Femur (tissue), 1 donor: ENCODE results near the gene CLN6.
"Not testable (repeated sequence)": the region's sequence is repeated elsewhere in the genome, so short reads cannot be mapped to it uniquely, and the experiment has no call there.

Source experiments
- DNase-seq: peaks from one replicate; pipeline ENCODE4 v3.0.0-alpha.2; 2017

CLN6 gene

GRCh38 chr15:68252925-68253534 is 23.5 kb upstream of the CLN6 start:
- DNase-seq: no peak

GRCh38 chr15:68249058-68249713 is 19.7 kb upstream of the CLN6 start:
- no peak for DNase-seq

- DNase-seq: no peak
These were observed 14.7 kb upstream of the CLN6 start for GRCh38 chr15:68244235-68244634.

- no peak for DNase-seq
These were observed 11.8 kb upstream of the CLN6 start for GRCh38 chr15:68241088-68241935.

DNA sequence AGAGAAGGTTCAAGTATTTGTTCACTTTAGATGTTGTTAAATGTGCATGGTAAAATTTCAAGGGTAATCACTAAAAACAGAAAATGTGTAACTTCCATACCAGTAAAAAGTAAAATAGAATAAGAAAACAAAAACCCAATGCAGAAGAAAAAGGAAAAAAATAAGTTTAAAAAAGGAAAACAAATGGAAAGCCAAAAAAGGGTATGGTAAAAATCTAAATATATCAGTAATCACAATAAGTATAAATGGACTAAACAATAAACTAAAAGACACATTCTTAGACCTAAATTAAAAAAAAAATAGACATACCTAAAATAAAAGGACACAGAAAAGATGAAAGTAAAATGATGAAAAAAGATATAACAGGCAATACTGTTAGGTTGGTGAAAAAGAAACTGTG is 9.5 kb upstream of the CLN6 start:
- DNase-seq: no peak

DNA sequence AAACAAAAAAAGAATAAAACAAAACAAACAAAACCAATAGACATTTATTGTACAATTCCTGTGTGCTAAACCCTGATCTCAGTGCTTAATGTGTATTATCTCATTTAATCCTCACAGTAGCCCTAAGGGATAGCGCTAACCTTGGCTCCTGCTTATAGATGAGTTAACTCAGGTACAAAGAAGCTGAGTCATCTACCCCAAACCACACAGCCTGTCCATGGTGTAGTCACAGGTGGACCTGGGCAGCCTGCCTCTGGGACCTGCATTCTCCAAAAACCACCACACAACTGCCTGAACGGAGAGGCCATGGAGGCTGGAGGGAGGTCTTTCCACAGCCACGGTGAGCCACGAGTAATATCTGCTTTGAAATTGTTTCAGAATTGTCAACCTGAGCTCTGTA is 5.5 kb upstream of the CLN6 start:
- DNase-seq: no peak

DNA sequence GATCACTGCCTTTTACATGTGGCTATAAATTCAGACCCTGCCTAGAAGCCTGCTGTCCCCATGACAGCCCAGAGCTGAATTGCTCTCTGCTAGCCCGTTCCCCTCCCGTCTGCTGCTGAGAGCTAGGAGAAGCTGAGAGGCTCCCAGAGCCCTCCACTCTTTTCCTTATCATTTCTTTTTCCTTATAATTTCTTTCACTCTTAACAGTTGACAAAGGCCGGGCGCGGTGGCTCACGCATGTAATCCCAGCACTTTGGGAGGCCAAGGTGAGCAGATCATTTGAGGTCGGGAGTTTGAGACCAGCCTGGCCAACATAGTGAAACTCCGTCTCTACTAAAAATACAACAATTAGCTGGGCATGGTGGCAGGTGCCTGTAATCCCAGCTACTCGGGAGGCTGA is 5.0 kb upstream of the CLN6 start:
- not testable (repeated sequence) for DNase-seq

- no peak for DNase-seq
These were observed 4.5 kb upstream of the CLN6 start for GRCh38 chr15:68234060-68234459.

GRCh38 chr15:68232937-68233336 is 3.4 kb upstream of the CLN6 start:
- no peak for DNase-seq

GRCh38 chr15:68232449-68232848 is 2.9 kb upstream of the CLN6 start:
- no peak for DNase-seq

DNA sequence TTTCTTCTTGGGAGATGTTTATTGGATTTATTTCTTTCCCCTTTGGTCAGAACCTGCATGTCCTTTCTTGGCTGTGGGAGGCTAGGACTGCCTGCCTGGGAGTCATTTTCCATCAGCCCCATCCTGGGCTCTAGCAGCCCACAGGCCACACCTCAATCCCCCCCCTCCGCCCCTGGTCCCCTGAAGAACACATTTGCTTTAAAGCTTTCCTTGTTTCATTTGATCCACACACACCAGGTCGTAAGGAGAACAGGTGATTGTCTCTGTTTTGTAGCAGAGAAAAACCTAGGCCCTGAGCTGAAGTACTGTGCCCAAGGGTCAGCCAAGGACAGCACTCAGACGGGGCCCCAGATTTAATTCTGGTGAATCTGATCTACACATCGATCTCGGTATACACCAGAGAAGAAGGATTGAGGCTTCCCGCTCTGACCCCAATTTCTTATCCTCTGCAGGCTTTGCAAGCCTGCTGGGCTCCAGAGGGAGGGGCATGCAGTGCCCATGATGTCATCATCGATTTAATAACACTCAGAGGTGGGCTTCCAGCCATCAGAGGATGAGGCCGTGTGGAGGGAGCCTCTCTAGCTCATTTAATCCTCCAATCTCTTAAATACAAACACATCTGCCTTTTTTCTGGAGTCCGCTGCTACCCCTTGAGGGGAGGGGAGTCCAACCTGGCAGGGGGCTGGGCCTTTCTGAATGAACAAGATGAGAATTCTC is 1.7 kb upstream of the CLN6 start:
- no peak for DNase-seq

DNA sequence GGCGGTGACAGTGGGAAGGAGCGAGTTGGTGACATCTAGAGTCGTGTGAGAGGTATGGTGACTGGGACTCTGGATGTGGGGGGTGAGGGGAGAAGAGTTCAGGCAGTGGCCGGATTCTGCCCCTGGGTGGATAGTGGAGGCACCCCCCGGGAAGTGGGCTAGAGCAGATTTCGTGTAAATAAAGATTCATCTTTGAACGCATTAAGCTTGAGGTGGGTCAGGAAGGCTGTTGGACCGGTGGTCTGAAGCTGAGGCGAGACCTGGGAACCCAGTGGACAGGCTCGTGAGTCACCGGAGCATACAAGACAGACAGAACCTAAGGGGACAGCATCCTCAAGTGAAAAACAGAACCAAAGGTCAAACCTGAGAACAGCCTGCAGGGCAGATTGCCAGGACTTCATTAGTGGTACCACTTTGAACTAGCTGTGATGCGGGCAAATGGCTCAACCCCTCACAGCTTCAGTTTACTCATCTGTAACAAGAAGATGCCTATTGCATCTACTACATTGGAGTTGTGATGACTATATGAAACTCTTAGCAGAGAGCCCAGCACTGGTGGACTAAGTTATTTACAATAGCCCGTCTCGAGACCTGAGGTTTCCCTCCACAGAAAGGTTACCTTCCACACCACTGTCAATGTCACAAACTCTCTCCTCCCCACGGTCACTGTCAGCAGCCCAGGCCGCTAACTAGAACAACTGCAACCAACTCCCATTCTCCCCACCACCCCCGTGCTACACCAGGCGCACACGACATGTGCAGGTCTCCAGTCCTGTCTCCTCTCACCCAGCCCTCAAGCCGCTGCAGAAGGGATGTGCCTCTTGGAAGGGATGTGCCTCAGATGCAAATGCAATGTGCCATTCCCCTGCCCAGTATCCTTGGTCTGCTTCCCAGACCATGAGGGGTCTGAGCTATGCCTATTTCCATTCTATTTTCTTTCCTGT is 901 bp upstream of the CLN6 start:
- no peak for DNase-seq

DNA sequence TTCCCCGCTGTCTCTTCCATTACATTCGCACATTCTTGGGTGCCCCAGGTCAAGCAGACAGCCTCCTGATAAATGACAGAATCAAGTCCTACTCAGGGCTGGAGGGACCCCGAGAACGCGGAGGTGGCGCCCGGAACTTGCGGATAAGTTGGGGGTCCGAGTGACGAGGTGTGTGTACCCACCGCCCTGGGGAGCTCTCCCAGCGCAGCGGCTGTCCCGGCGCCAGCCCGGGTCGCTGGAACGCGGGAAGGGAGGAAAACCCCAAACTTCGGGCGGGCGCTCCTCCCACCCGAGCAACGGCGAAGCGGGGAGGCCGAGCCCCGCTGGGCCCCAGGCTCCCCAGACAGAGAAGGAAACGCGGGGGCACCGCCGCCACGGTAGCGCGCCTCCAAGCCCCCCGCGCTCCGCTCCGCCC is 550 bp downstream of the CLN6 start:
- DNase-seq: no peak

- no peak for DNase-seq
These were observed 1.2 kb downstream of the CLN6 start for GRCh38 chr15:68228143-68228970.

GRCh38 chr15:68227643-68228142 is 1.8 kb downstream of the CLN6 start:
- DNase-seq: no peak

- DNase-seq: not testable (repeated sequence)
These were observed 4.1 kb downstream of the CLN6 start for GRCh38 chr15:68225442-68225841.

- no peak for DNase-seq
These were observed 4.8 kb downstream of the CLN6 start for GRCh38 chr15:68224546-68225250.

- DNase-seq: no peak
These were observed 5.4 kb downstream of the CLN6 start for GRCh38 chr15:68224108-68224507.

GRCh38 chr15:68223171-68223570 is 6.4 kb downstream of the CLN6 start:
- DNase-seq: no peak

DNA sequence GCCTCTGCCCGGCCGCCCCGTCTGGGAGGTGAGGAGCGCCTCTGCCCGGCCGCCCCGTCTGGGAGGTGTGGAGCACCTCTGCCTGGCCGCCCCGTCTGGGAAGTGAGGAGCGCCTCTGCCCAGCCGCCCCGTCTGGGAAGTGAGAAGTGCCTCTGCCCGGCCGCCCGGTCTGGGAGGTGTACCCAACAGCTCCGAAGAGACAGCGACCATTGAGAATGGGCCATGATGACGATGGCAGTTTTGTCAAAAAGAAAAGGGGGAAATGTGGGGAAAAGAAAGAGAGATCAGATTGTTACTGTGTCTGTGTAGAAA is 7.1 kb downstream of the CLN6 start:
- DNase-seq: not testable (repeated sequence)
